HG02623 (cell line): ENCODE data around the gene KAZN.

Experiments
- ATAC-seq: cut with Tn5 transposase; IDR thresholded peaks from one replicate; pipeline ENCODE4 v1.9.1; 2021; ENCODE audit warnings: moderate library complexity; ENCODE audit not compliant: unreplicated experiment

The KAZN gene

GRCh38 chr1:14924455-14925331, 326.2 kb downstream of the KAZN start:
- ATAC-seq = no peak

GRCh38 chr1:14925336-14926136, 327.1 kb downstream of the KAZN start:
- ATAC-seq = no peak

DNA sequence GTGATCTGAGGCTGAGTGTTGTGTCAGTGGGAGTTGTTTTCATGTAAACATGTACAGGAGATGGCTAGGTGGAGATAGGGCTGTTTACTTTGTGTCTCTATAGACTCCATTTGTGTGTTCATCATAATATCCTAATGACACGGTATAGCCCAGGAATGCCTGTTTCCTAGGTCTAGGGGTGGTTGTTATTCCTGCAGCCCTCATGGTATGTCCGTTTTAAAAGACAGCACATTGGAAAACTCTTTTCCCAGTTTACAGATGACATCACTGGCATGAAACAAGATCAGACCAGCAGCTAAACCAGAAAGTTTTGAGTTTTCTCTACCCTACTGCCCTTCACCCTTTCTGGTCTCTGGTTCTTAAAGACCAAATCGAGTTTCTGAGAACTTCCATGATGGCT, 327.7 kb downstream of the KAZN start:
- no peak for ATAC-seq

- no peak for ATAC-seq
These were observed 328.5 kb downstream of the KAZN start for GRCh38 chr1:14926818-14927575.

DNA sequence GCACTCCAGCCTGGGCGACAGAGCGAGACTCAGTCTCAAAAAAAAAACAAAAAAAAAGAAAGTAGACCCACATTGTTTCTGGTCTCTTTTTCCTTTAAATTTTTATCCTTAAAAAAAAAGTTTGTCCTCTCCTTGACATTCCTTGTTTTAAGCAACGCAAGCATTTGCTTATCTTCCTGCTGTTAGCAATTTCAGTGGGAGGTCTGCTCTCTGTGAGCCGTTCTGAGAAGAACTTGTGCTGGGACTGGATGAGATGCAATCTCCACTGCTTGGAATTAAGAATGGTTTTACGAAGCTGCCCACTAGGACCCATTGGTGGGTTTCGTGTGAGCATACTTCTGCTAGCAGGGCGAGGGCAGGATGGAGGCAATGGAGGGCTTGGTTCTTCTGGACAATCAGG, 329.9 kb downstream of the KAZN start:
- no peak for ATAC-seq

DNA sequence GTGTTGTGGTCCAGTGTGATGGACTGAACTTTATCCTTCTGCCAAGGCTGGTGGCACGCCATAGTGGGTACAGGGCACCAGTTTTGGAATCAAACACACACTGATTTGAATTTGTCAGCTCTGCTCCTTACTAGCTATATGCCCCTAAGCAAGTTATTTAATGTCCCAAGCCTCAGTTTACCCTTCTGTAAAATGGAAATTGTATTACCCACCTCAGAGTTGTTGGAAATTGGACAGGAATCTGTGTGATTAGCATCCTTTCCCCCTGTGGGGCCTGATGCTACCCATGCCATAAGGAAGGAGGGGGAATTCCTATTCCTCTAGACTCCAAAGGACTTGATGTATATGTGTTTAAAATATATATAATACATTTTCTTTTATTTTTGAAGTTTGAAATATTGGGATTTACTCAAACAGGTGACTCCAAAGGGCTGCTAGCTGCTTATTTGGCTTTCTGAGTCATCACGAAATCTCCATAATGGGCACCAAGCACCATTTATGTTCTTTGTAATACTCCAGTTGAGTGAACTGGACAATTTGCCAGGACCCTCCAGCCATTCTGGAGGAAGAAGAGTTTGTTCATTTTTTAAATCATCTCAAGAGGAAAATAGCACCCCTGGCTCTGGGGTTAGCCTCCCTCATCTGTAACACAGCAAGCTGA, 330.5 kb downstream of the KAZN start:
- no peak for ATAC-seq

GRCh38 chr1:14929547-14930246, 331.2 kb downstream of the KAZN start:
- ATAC-seq = no peak

DNA sequence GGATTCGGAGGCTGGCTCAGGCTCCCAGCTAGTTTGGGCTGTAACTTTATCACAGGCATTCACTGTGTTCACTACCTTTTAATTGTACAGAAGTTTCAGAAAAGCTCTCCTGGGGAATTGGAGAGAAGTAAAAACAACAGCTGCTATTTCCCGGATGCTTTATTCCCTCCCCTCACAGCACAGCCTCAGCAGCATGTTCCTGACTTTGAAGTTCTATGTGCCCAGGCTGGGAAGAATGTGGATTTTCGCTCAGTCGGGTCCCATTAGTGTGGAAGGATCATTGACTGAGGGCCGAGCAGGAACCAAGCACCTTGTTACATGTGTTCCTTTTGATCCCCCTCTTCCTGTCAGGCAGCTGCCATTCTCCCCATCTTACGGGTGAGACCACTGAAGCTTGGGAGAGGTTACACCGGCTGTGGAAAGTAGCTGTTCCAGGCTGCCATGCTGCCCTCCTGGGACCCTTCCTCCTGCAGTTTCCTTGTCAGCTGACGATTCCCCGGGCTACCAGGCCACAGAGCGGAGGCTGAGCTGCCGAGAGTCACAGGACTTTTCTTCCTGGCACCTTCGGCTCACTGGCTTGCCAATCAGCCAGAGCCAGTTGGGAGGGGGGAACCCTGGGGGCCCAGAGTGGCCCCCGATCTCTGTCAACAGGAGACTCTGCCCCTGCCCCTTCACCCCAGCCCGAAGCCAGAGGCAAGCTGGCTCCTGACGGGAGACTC, 331.9 kb downstream of the KAZN start:
- no peak for ATAC-seq

DNA sequence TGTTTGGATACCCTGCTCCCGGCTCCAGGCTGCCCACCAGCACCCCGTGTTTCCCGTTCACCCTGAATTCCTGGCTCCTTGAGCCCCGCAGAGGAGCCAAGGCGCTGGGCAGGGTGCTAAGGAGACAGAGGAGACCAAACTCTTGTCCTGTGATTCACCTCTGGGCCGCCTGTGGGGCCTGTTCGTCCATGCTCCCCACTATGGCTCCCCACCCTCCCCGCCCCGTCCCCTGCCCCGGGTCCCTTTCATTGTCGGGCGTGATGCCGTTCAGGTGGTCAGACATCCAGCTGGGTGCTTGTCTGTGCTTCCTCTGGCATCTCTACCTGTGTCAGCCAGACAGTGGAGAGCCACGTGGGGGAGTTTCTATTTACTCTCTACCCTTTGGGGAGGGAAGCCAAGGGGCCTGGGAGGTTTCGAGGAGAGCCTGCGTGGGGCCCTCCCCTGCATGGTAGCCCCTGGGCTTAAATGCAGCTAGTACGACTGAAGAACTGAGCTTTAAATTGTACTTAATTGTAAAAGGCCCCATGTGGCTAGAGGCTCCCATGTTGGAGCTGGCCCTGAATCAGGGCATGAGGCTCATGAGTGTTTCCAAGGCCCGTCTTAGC, 333.7 kb downstream of the KAZN start:
- ATAC-seq = no peak

DNA sequence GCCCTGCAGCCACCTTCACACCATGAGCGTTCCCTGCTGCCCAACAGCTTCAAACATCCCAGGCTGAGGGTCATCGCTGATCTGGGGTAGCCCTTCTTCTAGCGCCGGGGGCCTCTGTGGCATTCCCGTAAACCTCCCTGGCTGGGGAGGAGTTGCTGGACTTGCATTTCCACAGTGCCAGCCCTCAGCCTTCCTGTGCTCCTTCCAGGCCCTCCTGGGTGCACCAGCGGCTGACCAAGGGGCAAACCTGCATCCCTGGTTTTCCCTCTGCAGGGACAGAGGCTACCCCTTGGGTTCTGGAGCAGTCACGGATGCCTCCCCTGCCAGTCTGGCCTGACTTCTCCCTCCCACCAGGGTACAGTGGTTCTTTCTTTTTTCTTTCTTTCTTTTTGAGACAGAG, 336.4 kb downstream of the KAZN start:
- no peak for ATAC-seq

DNA sequence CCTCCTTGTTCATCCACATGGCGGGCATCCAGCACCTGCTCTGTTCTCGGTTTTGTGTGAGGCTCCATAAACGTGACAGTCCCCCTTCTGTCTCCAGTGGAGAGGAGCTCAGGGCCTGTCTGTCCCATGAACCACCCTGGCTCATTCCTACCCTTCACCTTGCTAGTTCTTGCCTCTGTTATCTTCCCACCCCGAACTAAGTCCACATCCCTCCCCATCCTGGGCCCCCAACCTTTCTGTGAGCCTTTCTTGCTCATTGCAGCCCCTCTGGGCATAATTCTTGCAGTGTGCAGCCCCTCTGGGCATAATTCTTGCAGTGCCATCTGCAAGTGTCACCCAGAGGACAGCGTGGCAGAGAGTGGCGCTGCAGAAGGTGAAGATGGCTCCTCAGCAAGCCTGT, 338.3 kb downstream of the KAZN start:
- ATAC-seq = no peak

DNA sequence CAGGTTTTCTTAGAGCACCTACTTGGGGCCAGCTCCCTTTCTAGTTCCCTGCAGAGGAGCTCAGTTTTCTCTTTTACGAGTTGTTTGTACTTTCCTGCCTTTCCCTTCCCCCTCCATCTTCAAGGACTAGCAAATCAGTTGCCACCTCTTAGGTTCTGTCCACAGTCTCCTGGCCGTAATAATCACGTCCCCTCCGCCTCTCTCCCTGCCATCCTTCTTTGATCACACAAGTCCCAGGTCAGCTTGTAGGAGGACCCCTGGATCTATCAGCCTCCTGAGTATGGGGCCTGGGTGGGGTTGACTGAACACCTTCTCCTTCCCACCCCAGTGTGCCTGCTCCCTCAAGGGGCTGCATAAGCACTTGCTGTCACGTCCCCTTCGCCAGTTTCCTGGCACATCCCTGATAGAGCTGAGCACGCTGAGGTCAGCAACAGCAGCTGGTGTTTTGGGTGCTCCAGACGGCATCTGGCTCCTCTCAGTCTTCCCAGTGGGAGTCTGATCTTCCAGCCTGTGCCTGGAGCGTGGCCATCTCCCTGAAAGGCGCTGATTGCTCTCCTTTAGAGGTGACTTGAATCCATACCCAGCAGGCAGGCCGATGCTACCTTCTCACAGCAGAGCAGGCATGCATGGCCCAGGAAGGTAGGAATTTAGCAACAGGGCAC, 338.9 kb downstream of the KAZN start:
- no peak for ATAC-seq

GRCh38 chr1:14939527-14940284, 341.2 kb downstream of the KAZN start:
- no peak for ATAC-seq

DNA sequence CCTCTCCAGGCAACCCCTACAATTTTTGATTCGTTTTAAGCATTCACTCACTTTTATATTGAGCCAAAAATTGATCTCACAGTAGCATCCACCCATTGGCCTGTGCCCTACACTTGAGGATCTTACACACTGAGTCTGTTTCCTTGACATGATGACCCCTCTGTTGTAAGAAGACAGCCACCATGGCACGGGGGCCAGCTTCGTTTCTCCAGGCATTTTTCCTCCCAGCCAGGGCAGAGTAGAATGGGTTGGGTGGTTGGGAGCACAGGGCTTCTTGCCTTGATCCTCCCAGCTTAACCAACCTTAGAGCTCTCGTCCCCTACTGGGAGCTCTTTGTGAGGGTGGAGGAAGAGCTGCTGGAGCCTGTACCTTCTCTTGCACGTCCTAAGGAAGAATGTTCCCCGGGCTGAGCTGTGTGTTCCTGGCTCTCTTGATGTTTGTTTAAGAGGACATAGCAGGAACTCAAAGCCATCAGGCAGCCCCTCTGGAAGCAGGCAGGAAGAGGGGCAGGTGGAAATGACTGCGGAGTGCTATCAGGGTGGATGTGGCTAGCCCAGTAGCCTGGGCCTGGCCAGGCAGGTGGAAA, 341.9 kb downstream of the KAZN start:
- no peak for ATAC-seq

GRCh38 chr1:14941864-14942263, 343.4 kb downstream of the KAZN start:
- no peak for ATAC-seq

DNA sequence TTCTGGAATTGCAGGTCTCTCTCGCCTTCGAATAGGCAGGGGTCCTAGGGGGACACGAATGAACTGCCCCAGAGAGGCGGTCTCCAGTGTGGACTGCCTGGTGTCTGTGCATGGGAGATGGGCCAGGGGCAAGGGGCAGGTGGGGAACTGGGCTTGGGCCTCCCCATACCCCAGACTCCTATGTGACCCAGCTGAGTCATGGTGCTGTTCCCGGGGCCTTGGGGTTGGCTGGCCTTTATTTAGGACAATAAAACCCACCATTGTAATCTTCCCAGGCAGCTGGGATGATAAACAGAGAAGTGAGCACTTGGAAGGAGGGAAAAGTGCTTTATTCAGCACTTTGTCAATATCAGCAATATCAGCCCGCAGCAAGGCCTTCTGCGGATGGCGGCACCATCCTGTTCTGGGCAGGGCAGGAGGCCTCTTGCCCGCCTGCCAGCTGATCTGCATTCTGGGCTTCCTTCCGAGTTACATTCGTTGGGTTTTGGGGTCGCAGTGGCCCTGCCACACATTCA, 346.0 kb downstream of the KAZN start:
- no peak for ATAC-seq
